GM10847 (cell line): ENCODE measurements around the gene HDAC4.

Source experiments
- POLR2A ChIP-seq: IDR thresholded peaks from 2 replicates; pipeline ENCODE4 v1.6.1; 2011; ENCODE audit not compliant: insufficient read length; ENCODE audit errors: extremely low read depth

The HDAC4 gene

DNA sequence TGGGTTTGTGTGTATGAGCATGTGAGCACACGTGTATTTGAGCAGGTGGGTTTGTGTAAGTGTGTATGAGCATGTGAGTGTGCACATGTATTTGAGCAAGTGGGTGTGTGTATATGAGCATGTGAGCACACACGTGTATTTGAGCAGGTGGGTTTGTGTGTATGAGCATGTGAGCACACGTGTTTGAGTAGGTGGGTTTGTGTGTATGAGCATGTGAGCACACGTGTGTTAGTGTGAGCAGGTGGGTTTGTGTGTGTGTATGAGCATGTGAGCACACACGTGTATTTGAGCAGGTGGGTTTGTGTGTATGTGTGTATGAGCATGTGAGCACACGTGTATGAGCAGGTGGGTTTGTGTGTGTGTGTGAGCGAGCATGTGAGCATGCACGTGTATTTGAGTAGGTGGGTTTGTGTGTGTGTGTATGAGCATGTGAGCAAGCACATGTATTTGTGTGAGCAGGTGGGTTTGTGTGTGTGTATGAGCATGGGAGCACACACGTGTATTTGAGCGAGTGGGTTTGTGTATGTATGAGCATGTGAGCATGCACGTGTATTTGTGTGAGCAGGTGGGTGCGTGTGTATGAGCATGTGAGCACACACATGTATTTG, 383.2 kb downstream of the HDAC4 start:
- no peak for TF ChIP-seq POLR2A

DNA sequence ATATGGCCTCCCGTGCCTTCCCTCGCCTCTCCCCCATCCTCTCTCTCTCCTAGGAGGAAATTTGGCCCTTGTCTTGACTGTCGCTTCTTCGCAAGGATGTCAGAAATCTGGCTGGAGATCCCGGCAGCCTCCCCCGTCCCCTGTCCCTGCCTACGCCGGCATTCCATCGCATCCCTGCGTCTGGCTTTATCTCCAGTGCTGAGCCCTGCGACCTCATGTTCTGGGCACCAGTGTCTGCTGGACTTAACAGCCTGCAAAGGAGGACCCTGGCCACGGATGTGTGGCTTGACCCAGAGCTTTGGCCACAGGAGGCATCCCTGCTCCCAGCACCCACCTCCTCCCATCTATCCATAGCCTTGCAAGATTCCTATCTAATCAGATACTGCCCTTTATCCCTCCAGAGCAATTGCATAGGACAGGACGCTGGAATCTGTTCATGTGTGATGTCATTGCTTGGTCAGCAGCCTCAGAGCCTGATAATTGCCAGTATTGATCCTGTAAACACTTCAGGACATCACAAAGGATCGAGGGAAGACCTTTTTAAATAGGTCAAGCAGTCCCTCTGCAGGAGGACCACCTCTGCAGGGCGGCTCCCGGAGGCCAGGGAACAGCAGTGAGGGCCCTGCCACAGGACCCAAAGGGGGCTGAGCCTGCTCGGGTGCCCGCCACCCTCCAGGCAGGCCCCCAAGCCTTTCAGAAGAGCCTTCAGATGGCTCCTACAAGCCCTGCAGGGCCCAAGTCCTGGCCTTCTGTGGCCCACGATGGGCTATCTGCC, 384.7 kb downstream of the HDAC4 start:
- no peak for TF ChIP-seq POLR2A

DNA sequence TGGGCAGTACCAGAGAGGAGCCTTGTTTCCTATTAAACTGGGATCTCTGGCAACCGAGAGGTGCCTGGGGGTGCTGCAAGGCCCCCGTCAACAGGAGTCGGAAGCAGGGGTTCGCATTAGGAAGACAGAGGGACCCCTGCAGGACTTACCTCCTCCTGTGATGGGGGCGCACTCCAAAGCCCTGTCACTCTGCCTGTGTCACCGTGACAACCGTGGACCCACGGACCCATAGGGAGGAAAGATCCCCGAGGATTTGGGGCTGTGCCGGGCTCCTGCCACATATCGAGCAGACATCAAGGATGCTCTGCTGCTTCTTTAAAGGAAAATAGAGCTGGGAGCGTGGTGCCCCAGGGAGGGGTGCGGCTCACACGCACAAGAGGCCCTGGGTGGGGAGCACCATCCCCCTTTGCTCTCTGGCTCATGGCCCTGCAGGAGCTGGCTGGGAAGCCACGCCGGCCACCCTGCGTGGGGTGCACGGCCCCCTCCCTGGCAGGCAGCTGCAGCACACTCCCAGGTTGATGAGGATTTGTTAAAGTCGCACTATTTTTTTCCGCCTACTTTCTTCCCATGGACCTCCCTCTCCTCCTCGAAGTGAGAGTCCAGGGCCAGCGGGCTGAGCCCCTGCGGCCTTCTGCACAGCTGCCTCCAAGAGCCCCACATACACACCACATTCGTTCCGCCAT, 385.5 kb downstream of the HDAC4 start:
- TF ChIP-seq POLR2A, result no peak

DNA sequence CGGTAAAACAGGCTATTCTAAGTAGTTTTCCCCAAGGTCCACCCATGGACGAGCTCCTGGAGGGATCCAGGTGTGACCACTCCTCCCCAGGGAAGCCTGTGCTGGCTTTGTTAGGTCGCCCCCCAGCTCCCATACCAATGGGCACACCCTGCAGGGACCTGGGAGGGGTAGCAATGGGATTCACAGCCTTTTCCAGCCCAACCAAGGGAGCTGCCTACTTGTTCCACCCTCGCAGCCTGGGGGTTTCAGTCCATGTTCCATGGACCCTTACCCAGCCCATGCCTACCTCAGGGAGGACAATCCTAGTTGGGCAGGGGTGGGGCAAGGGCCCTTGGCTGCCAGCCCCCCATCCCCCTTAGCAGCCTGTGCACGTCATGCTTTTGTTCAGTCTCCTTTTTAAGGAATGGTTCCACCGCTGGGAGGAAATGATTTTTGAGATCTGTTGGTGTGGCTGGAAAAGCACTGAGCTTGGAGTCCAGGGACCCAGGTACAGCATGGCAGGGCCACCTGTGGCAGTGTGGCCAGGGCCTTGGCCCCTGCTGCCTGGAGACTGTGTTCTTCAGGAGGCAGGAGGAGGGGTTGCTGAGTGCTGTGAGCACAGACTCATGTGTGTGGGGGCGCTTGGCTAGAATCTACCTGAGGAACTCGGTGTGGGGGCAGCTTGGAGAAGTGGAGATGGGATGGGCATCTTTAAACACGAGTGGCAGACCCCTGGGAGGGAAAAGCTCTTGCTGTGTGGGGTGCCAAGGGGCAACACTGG, 386.2 kb downstream of the HDAC4 start:
- no peak for TF ChIP-seq POLR2A

DNA sequence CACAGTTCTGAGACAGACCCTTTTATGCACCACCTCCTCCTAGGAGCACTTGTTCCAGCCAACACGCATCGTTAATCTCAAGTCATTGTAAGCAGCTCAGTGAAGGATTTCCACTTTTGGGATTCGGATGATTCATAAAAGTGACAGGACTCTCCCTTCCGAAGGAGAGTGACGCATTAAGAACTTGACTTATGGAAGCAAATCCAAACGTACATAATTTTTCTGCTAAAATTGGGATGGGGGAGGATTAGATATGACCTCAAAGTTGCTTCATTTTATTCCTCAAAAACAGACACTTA, 387.2 kb downstream of the HDAC4 start:
- TF ChIP-seq POLR2A, result no peak

DNA sequence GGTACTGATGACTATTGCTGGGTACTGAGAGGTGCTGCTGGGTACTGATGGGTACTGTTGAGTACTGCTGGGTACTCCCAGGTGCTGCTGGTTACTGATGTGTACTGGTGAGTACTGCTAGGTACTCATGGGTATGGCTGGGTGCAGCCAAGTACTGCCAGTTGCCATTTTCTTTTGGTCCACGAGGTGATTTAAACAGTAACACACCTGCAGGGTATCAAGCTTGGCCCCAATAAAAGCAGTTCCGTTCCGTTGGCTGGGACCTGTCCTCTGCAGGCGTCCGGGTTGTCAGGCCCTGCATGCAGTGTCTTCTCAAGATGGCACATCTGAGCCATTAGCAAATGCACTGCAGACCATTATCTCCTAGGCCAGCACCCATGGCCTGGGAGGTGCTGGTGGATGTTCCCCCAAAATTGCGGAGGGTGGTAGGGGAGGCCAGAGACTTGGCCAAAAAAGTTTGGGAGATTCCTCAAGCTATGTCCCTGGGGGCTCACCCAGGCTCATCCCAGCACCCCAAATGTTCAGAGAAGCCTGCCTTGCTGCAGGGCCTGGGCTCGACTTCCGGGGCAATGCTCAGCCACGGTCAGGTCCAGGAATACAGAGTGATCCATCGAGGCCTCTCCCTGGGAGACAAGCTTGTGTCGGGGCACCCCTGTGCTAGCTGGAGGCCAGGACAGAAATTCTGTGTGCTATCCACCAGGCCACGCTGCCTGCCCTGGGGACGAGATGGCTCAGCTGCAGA, 387.7 kb downstream of the HDAC4 start:
- TF ChIP-seq POLR2A, result no peak

DNA sequence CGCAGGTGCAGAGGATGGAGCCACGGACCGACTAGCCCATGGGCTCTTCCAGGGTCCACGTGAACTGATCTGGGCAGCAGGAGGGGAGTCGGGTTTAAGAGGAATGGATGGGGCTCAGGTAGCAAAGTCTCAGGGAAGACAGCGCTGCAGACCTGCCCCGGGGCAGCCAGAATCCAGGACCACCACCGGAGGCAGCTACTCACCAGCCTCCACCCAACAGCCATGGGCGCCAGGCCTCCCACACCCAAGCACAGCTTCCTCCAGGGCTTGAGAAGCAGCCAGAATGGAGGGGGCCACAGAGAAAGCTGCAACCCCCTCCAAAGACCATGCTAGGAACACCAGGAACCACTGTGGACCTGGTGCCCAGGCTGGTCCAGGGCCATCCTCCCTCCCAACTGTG, 388.6 kb downstream of the HDAC4 start:
- no peak for TF ChIP-seq POLR2A

DNA sequence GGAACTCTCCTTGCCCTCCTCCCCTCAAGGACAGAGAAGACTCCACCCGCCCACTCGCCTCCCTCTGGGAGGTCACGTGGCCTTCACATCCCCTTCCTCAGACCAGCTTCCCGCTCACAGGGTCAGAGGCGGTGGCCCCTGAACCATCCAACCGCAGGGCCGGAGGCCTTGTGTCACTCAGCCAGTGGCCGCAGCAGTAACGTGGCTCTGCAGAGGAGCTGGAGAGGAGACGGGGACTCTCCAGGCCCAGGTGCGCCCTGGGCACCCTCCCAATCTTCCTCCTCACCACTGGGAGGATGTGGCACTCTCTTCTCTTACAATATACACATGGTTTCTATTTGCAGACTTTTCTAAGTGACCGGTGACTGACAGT, 391.2 kb downstream of the HDAC4 start:
- no peak for TF ChIP-seq POLR2A

DNA sequence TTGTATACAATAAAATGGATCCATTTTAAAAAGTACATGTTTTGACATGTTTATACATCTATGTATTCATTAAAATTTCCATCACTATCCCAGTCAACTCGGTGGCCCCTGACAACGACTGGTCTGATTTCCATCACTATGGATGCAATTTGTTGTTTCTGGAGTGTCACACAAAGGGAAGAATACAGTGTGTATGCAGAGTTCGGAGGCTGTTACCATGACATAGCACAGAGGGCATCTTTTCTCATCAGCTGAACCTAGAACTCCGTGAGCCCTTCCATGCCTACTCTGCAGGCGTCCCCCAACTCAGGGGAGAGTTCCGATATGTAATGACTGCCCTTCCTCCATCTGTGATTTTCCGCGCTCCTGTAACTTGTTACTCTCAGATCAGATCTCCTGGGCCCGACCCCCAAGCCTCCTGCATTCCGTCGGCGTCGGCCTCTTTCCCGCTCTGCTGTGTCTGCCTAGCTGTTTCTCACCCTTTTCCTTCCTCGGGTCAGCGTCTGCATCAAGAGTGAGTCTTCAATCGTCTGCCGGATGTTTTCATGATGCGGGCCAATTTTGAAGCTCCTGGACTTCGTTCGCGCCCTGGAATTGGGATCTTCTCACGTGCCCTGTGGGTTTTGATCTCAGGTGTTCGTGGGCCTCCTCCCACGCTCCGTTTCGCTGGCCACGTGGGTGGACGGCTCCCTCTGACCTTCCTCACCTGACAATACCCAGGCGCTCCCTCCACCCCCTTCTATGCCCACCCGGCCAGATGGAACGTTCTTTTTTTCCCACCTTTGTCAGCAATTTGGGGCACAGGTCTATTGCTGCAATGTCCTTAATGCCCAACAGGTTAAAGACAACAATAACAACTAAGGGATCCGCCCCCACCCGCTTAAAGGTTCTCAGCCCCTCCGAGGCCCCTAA, 391.9 kb downstream of the HDAC4 start:
- TF ChIP-seq POLR2A, result no peak

DNA sequence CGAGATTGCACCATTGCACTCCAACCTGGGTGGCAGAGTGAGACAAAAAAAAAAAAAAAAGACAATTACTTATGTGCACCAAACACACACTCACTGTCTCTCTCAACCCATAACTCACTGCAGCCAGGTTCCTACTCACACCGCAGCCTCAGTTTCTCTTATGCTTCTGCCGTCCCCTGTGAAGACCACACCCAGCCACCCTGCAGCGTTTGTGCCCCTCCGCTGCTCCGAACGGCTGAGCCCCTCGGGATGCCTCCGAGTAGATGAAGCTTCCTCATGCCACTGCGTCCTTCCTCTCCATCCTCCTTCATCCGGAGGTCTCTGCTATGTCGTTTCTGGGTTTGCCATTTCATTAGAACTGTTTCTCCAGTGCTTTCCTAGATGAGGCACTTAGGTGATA, 392.8 kb downstream of the HDAC4 start:
- no peak for TF ChIP-seq POLR2A

DNA sequence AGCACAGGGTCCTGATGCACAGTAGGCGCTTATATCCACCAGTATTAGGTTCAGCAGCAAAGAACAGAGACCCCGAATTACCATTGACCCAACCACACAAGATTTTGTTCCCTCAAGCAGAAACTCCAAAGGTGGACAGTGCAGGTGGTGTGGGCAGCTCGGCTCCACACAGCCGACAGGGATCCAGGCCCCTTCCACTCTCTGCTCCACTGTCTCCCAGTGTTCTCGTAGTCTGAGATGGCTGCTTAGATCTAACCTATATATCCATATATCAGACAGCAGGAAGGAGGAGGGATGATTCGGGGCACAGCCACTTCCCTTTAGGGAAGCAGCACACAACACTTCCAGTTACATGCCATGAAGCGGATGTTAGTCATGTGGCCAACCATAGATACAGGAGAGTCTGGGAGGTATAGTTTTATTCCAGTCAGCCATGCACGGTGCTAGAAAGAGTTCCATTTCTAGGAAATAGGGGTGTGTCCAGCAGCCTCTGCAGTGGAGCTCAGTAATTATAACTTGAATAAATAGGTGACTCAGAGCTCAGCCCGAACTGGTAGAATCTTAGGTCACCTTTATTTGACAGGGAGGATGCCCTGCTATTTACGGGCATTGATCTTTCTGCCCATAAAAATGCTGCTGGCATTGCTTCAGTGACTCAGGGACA, 394.1 kb downstream of the HDAC4 start:
- TF ChIP-seq POLR2A, result no peak

DNA sequence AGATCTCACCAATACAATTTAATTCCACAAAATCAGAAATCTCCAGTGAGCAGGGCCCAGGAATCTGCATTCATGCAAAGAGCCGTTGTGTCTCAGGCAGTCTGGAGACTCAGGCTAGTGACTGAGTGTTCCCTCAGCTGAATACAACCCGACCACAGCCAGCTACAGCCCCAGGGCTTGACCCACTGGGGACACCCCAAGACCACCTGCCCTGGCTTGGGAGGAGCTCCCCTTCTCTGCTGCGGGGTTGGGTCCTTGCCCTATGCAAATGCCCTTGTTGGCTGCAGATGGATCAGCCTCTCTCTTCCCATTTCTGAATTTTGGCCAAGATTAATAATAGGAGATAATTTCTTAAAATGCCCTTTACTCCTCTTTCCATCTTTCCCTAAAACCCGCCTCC, 395.2 kb downstream of the HDAC4 start:
- no peak for TF ChIP-seq POLR2A

DNA sequence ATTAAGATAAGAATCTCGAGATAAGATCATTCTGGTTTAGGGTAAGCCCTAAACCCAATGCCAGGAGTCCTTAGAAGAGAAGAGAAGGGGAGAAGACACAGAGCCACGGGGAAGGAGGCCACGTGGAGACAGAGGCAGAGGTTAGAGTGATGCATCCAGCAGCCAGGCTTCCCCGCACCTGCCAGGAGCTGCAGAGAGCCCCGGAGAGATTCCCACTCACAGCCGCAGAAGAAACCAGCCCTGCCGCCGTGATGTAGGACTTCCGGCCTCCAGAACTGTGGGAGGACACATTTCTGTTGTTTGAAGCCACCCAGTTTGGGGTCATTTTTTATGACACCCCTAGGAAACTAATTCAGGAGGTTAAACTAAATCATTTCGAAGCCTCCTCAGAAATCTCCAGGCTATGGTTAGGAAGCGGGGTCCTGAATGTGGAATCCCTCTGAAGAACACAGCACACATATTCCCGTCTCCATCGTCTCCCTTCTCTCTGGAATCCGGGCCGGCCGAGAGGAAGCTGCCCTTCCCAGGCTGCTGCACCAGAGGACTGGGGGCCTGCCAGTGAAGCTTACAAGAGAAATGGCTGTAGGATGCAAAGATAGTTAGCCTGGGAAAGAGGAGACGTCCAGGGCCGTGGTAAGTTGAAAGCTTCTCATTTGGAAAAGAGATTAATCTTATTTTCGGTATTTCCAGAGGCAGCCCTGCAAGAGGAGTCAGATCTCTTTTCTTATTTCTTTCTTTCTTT, 396.4 kb downstream of the HDAC4 start:
- TF ChIP-seq POLR2A, result no peak

DNA sequence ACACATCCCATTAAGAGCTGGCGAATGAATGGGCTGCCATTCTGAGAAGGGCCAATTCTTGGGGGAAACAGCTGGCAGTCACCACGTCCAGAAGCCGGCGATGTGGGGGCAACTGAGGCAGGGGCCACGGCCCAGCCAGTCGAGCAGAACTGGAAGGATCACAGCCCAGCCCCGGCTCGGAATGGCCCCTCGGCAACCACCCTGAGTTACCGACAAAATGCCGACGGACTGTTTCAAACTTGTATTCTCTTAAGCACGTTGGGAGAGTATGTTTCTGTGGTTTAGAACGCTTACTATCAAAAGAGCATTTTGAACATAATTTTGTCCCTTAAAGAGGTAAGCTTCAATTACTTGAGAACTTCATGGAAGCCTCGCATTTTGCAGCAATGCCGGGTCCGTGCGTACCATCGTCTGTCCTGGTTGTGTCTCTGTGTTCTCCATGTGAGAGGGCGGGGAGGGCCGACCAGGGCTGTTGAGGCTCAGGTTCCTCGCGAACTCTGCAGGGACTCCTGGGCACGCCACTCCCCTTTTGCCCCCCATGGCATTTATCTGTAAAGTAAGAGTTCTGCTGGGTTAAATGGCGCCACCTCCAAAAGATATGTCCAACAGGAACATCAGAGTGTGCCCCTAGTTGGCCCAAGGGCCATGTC, 397.1 kb downstream of the HDAC4 start:
- TF ChIP-seq POLR2A, result no peak
